Right ventricle myocardium inferior (tissue), 1 donor: ENCODE results near the gene LEMD3. TPM values are rescaled to one million over a fixed set of nuclear protein-coding genes. Genes with fewer than 3 reads are reported as not detected.
A peak's percentile ranks its signal among the peaks of the same experiment; 100 is the strongest.

Source experiments
- ATAC-seq: fragments of 200-7000 bp; cut with Tn5 transposase; one replicate; pipeline ENCODE4 v1.9.1; 2020; ENCODE audit warnings: mild to moderate bottlenecking, moderate library complexity
- DNase-seq: peaks from one replicate; pipeline ENCODE4 v3.0.0; 2021; ENCODE audit errors: missing footprints
- intact Hi-C: fragments of 100-400 bp; cut with DNase I; formaldehyde crosslinking; loops from one replicate; pipeline ENCODE4 v1.11.0; 2022
- total RNA-seq: library from RNA; stranded (reverse); fragmentation: NEBNext Ultra II Directional; extraction: Animal tissue kit (Norgen Biotek cat#: 25700); gene quantifications from one replicate; pipeline ENCODE4 v1.2.1, GENCODE V29; 2021
- donor health status: DM: no; HTN: yes; CAD: no; lungs with severe emphysema.

Gene LEMD3
- total RNA-seq, 1 donor from 2014 or later, result 12.9 TPM

DNA sequence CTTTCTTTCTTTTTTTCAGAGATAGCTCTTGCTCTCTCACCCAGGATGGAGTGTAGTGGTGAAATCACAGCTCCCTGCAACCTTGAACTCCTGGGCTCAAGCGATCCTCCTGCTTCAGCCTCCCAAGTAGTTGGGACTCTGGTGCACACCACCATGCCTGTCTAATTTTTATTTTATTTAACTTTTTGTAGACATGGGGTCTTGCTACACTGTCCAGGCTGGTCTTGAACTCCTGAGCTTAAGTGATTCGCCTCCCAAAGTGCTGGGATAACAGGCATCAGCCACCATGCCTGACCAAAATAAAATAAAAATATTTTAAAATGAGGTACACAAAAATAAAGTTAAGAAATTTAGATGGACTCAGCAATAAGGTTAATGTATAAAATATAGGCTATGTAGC, 5.1 kb upstream of the LEMD3 start:
- intact Hi-C loops, result no loop called here
- DNase-seq (no peak), ATAC-seq (no peak)

DNA sequence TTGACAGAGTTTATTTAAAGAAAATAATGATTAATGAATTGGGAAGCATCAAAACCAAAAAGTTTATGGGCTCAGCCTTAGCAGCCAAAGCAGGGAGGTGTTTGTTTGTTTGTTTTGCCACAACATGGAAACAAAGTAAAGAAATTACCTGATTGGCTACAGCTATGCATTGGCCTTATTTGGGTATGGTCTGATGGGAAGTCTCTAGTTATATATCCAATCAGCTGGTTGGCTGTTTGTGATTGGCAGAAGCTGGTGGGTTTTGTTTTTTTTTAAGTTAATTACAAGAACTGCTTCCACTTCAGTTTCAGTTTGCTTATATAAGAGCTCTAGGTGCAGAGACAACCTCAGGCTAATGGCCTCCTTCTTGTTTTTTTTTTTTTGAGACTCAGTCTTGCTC, 4.6 kb upstream of the LEMD3 start:
- intact Hi-C loops, result no loop called here
- ATAC-seq (no peak), DNase-seq (no peak)

DNA sequence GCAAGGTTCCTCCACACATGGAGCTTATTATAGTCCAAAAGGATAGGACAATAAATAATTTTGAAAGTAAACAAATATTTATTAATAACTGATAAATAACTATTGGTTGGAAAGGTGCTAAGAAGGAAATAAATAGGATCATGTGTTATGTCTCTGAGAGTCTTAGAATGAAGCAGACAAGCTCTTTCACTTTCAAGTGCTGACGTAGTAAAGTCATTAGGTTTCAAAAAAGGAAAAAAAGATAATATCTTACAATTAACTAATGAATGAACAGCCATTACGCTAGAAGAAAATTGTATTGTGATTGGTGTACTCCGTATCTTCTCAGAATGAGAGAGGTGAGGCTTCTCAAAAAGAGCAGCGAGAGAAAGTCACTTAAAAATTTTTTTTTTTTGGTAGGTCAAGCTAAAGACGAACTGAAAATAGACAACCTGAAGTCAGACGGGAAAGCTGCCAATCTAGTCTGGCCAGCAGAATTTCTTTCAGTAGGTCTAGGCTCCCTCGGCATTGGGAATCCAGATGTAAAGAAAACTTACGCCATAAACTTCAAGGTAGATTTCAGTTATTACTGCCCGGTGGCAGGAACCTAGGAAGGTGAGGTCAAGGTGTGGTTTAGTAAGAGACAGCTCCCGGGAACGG, 583 bp upstream of the LEMD3 start:
- no peak for ATAC-seq
- DNase-seq, result no peak
- intact Hi-C loops, result no loop called here

DNA sequence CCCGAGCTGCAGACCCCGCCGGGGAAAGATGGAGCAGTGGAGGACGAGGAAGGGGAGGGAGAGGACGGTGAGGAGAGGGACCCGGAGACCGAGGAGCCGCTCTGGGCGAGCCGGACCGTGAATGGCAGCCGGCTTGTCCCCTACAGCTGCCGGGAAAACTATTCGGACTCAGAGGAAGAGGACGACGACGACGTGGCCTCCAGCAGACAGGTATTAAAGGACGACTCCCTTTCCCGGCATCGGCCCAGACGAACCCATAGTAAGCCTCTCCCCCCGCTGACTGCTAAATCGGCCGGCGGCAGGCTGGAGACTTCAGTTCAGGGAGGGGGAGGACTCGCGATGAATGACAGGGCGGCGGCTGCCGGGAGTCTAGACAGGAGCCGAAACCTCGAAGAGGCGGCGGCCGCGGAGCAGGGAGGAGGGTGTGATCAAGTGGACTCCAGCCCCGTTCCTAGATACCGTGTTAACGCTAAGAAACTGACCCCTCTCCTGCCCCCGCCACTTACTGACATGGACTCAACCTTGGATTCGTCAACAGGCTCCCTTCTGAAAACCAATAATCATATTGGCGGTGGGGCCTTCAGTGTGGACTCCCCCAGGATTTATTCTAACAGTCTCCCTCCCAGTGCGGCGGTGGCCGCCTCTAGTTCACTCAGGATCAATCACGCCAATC, 962 bp downstream of the LEMD3 start:
- ATAC-seq (peak; percentile 53), DNase-seq (peak; percentile 88)
- intact Hi-C loops, result loop anchor here (5.0 kb wide), 2 partner anchors 37 to 62 kb away; no protein-coding TSS in a partner anchor

DNA sequence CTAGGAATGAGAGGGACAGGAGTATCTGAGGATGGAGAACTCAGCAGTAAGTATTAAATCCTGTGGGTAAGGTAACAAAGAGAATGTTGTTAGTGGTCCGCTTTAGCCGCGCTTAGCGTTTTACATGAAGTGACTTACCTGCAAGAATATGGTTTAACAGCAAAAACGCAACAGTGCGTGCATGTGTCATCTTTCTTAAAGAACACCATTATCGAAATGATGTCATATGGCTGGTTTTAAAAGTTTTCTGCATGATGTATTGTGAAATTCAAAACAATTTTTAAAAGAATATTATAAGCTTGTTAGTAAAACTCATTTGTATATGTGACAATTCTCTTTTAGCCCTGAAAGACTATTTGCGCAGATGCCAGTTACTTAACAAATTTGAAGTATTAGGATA, 1.7 kb downstream of the LEMD3 start:
- no peak for DNase-seq
- intact Hi-C loops, result loop anchor here (5.0 kb wide), 2 partner anchors 36 to 61 kb away; no protein-coding TSS in a partner anchor
- no peak for ATAC-seq

DNA sequence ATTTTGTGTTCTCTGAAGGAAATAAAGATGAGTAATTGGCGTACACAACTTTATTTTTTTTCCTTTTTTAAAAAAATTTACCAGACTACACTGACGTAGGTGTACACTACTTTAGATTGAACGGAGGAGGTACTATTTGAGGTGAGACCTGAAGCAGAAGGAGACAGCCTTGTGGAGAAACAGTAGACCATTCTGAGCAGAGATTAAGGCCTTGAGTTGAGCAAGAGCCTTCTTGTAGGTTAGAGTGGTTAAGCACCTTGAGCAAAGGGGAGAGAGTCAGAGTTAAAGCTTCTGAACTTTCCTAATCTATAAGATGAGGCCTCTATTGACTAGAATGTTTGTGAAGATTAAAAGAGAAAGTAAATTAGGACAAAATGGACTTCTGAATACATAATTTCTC, 2.5 kb downstream of the LEMD3 start:
- intact Hi-C loops, result loop anchor here (5.0 kb wide), 2 partner anchors 35 to 60 kb away; no protein-coding TSS in a partner anchor
- ATAC-seq (no peak), DNase-seq (no peak)

DNA sequence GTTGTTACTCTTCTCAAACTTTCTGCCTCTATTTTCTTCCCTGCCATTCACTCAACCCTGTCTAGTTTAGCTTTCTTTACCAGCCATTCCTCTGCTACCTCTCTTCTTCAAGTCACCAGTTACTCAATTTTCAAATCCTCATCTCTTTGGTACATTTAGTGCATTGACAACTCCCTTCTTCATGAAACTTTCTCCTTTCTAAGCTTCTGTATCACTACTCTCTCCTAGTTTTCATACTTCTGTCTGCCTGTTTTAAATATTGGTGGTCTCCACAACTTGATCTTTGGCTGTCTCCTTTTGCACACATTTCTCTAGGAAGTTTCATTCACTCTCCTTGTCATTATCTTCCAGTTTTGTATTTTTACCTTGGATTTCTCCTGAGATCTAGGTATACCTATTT, 6.0 kb downstream of the LEMD3 start:
- intact Hi-C loops, result no loop called here
- ATAC-seq, result no peak
- no peak for DNase-seq

DNA sequence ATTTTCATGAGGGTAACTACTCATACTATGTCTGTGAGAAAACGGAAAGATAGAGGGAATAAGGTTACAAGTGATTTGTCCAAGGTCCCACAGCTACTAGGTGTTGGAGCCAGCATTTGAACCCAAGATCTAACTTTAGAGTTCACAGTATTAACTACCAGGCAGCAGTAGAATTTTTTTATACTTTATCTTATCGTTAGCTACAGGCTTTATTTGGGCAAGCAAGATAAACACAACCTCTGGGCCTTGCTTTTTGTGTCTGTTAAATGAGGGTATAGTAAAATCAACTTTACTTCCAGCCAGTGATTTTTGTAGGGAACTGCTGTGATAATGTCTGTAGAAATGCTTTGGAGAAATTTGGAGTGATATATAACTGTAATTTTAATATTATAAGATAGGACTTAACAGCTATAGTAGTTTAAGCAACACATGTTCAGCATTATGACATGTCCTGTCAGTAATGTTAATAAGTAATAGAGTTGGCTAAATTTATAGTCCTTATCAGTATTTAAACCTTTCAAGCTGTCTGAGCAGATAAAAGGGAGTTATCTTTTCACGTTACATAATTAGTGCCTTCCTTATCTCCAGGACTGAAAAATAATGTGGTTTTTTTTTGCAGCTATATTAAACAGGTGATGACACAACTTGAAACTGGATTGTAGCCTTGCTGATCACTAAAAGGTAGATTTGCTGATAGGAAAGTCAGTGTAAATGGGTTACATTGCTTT, 12.8 kb downstream of the LEMD3 start:
- ATAC-seq (no peak), DNase-seq (no peak)
- intact Hi-C loops, result no loop called here

DNA sequence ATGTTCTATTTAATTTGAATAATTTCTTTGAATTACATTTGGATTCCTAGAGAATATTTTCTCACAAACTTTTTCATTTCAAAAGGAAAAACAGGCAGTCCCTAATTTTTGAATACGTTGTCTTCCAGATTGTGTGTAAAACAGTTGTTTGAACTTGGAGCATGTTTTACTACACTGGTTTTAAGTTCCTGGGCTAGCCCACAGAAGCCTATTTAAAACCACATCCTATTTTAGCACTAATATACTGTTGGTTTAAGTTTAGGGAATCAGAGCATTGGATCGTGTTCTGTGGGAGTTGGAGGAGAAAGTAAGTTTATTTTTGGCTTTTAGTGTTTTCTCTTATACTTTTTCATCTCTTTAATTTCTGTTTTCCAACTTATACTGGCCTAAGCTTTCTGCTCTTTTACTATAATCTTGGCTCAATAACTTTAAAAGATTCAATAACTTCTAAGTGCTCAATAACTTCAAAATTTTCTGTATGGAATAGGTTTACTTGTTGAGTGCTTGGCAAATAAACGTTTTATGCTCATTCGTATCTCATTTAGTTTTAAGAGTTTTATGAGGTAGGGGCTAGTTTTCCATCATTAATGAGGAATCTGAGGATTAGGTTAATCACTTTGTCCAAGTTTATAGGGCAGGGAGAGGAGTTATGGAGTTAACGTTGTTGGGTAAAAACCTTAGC, 14.9 kb downstream of the LEMD3 start:
- intact Hi-C loops, result no loop called here
- no peak for ATAC-seq
- DNase-seq, result no peak

DNA sequence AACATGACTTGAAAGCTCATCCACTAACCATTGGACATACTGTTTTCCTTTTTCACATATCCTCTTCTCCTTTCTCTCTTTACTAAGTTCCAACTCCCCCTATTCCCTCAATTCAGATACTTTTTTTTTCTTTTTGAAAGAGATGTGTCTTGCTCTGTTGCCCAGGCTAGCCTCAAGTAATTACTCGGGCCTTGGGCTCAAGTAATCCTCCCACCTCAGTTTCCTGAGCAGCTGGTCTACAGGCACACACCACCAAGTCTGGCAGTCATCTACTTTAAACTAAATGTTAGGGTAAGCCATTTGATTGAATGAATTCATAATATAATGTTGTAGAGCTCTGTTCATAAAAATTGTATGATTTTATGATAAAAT, 15.5 kb downstream of the LEMD3 start:
- no peak for DNase-seq
- intact Hi-C loops, result no loop called here
- ATAC-seq, result no peak

DNA sequence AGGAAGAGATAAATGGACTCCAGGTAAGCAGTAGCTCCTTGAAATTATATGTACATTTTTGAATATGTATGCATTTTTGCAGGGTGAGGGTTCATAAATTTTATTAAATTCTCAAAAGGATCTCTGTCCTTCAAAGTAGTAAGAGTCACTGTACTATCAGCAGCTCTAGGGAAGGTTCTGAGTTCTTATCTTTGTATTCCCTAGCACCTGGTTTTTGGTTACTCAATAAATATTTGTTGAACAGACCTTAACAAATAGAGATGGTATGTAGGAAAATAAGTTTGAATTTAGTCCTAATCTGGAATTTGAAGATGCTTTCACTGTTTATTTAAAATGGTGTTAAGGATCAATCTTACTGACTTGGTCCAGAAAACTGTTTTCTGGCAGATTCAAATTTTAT, 18.3 kb downstream of the LEMD3 start:
- DNase-seq, result no peak
- intact Hi-C loops, result no loop called here
- no peak for ATAC-seq

DNA sequence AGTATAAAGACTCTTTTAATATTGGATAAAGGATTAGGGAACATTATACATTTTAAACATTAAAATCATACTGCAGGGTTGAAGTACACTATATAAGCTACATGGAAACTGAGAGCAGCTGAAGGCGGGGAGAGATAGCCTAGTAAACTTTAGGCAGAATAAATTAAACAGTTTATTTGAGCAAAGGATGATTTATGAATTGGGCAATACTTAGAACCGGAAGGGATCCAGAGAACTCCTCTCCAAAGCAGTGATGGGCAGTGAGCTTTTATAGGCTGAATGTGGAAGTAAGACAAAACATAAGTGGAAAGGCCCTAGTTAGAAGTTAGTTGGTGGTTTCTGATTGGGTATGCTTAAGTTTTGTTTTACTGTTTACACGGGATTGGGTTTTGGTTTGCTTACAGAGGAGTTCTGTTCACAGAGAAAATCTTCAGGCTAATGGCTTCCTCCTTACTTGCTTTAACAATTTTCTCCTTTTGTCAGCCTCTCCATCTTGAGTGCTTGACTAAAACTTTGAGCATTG, 18.9 kb downstream of the LEMD3 start:
- ATAC-seq (no peak), DNase-seq (no peak)
- intact Hi-C loops, result no loop called here

DNA sequence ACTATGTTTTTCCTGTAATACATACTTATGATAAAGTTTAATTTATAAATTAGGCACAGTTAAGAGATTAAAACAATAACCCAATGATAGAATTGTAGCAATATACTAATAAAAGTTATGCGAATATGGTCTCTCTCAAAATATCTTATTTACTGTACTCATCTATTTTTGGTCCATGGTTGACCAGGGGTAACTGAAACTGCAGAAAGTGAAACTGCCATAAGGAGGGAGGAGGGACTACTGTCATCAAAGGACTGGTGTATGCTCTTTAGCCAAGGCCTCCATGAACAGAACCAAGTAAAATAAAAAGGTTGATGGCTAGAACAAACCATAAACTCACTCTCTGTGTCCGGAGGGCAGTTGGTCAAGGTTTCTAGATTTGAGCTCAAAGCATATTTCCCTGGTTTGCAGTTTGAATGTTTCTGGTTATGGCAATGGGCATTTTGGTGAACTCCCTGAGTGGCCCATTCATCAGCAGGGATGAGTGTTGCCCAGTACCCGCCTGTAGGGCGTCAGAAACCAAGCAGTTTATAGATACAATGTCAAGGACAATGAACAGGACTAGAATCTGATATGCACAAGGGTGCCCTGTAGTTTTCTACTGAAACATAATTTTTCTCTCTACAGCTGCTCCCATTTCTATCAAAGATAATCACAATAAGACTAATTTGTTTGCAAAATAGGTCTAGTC, 19.8 kb downstream of the LEMD3 start:
- DNase-seq (no peak), ATAC-seq (no peak)
- intact Hi-C loops, result no loop called here

DNA sequence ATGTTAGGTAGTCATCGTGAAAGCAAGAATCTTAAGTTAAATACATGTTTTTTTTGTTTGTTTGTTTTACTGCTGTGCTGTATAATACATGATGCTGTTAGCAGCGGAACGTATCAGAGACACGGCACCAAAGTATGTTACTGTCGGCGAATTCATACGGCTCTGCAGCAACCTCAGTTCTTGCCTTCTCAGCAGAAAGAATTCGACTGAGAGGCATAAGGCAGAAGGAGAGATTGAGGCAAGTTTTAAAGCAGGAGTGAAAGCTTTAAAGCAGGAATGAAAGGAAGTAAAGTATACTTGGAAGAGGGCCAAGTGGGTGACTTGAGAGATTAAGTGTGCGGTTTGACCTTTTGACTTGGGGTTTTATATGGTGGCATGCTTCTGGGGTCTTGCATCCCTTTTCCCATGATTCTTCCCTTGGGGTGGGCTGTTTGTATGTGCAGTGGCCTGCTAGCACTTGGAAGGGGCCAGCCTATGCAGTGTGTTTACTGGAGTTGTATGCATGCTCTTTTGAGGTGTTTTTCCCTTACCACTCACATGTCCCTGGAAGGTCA, 23.7 kb downstream of the LEMD3 start:
- DNase-seq (no peak), ATAC-seq (no peak)
- intact Hi-C loops, result no loop called here

DNA sequence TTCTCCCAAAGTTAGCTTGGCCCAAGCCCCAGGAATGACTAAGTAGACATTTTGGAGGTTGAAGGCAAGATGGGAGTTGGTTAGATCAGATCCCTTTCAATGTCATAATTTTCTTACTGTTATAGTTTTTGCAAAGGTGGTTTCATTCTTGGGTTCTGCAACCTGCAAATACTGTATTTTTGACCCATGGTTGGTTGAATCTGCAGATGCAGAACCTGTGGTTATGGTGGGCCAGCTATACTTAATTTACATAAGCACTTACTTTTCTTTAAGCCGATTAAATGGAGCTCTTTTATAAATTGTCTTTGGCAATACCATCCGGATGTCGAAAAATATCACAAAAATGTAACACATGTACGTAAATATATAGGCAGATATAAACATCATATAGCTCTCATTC, 25.6 kb downstream of the LEMD3 start:
- intact Hi-C loops, result no loop called here
- DNase-seq (no peak), ATAC-seq (no peak)

DNA sequence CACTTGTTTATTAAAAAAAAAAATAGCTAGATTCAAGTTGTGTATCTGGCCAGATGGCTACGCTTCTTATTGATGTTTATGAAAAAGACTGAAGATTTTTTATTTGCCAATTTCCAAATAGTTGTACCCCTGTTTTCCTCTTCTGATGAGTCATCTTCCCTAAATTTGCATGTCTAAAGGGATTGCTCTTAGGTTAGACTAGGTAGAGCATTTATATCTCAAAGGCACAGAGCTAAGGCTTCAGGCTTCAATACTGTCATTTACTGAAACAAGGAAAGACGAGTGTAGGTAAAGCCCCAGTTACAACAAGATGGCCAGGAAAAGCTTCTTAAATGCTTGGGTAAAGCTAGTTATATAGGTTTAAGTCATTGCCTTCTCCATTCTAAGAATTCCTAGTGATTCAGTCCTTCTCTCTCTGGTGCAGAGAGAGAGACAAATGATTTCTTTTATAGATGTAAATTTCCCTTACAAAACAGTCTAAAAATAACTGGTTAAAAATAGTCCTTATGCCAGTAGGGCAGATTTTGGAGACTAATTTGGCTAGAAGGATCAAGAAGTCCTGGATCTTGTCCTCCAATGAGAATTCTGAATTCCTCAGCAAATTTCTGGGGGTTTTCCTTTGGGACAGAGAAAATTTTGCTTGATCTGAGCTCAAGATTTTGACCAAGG, 26.1 kb downstream of the LEMD3 start:
- ATAC-seq (no peak), DNase-seq (no peak)
- intact Hi-C loops, result no loop called here

DNA sequence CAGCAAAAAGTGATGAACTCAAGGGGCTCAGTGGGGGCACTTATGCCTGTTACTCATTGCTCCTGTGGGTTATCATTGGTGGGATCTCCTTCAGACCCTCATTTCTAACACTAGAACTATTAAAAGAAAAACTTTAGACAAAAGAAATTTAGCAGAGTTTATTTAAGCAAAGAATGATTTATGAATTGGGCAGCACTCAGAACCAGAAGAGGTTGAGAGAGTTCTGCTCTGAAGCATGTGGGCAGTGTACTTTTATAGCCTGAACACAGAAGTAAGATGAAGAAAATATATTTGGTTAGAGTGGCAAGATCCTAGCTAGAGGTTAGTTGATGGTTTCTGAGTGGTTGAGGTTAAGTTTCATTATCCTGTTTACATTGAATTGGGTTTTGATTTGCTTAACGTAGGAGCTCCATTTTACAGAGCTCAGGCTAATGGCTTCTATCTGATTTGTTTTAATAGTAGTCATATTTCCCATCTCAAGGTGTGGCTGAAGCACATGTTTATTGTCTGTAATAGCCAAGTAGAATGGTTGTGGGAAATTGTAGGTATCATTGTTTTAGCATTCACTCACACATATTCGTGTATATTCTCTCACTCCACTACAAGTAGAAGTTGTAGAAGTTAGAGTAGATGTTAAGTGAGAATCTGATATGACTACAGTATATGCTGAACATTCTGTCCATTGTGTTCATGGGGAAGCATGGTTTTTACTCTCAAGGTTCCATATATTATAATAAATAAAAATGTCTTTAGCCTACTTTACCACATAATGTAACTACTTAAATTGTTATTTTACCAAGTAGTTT, 27.6 kb downstream of the LEMD3 start:
- DNase-seq (no peak), ATAC-seq (no peak)
- intact Hi-C loops, result no loop called here
